ENCODE results near the gene ZNF208.

ZNF208 gene

GRCh38 chr19:21883516-21883915 lies 127.2 kb downstream of the ZNF208 start:
- H3K4me3 ChIP-seq (ENCODE audit: low read depth, low read length), result no peak overlapping the region
- TF ChIP-seq CTCF (IDR thresholded peaks at IDR 0.05; ENCODE audit: borderline replicate concordance, insufficient read depth, low read depth, low read length), result no peak
